ENCODE results near the gene FCRLB. TPM values are rescaled to one million over a fixed set of nuclear protein-coding genes. Genes with fewer than 3 reads are reported as not detected.

The FCRLB gene
- total and polyA plus RNA-seq, 4 donors, result 0.33 to 2.9 (median 0.57) TPM

DNA sequence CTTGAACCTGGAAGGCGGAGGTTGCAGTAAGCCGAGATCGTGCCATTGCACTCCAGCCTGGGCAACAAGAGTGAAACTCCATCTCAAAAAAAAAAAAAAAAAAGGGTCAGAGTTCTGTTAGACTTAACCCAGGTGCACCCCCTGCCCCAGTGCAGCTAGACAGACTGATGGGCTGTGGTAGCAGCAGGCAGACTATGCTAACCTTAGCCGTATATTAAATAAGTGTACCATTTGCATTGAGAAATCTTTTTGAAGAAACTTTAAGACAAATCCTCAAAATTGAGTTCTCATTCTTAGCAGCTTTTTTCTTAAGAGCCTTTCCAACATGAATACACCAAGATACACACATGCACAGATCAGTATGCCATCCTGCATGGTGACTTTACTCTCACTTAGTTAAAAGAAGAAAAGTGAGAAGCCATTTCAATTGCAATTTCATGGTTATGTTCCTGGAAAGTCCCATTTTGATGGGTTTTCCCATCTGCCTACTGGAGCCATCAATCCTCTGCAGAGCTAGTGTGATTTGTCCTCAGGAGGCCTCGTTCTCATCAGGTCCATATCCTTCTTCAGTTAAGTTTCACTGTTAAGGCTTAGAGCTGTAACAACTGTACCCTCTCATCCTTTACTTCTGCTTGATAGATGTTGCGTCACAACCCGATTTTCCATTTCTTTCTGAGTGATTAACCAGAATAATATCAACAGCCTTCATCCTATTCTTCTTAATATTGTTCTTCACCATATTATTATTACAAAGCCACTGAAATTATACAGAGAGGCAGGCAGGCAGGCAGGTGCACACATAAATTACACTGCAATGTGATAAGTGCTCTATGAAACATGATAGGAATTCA, 7.3 kb downstream of the FCRLB start:
- no peak overlapping the region for H3K9ac ChIP-seq (ENCODE audit: low read depth in 1 of 2, low read length in 2 of 2)
- H3K36me3 ChIP-seq (ENCODE audit: control insufficient read depth in 4 of 4, insufficient read depth in 3 of 4, low read depth in 1 of 4, low read length in 3 of 4), result no peaks in the 10 kb centered on the region
- WGBS, result 78% methylated on average over 7 of the region's 7 CpGs
- no peaks in the 10 kb centered on the region for H3K9me3 ChIP-seq (ENCODE audit: control insufficient read depth in 4 of 4, low read length in 3 of 4)
- H3K4me3 ChIP-seq (ENCODE audit: low read depth in 1 of 3, low read length in 3 of 3), result no peak overlapping the region
- TF ChIP-seq, protein P1, sequence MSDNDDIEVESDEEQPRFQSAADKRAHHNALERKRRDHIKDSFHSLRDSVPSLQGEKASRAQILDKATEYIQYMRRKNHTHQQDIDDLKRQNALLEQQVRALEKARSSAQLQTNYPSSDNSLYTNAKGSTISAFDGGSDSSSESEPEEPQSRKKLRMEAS (IDR thresholded peaks at IDR 0.05), result no peak
- TF ChIP-seq, protein P2, sequence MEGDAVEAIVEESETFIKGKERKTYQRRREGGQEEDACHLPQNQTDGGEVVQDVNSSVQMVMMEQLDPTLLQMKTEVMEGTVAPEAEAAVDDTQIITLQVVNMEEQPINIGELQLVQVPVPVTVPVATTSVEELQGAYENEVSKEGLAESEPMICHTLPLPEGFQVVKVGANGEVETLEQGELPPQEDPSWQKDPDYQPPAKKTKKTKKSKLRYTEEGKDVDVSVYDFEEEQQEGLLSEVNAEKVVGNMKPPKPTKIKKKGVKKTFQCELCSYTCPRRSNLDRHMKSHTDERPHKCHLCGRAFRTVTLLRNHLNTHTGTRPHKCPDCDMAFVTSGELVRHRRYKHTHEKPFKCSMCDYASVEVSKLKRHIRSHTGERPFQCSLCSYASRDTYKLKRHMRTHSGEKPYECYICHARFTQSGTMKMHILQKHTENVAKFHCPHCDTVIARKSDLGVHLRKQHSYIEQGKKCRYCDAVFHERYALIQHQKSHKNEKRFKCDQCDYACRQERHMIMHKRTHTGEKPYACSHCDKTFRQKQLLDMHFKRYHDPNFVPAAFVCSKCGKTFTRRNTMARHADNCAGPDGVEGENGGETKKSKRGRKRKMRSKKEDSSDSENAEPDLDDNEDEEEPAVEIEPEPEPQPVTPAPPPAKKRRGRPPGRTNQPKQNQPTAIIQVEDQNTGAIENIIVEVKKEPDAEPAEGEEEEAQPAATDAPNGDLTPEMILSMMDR (IDR thresholded peaks at IDR 0.05; ENCODE audit: low read depth, low read length, missing input control), result no peak
- no peak for TF ChIP-seq HNF4A (conservative IDR thresholded peaks at IDR 0.05)
- TF ChIP-seq HNF4G (IDR thresholded peaks at IDR 0.05), result no peak
- no peak for TF ChIP-seq GABPA (IDR thresholded peaks at IDR 0.05 in 1 of 2, conservative IDR thresholded peaks at IDR 0.05 in 1 of 2)
- TF ChIP-seq, protein P3, sequence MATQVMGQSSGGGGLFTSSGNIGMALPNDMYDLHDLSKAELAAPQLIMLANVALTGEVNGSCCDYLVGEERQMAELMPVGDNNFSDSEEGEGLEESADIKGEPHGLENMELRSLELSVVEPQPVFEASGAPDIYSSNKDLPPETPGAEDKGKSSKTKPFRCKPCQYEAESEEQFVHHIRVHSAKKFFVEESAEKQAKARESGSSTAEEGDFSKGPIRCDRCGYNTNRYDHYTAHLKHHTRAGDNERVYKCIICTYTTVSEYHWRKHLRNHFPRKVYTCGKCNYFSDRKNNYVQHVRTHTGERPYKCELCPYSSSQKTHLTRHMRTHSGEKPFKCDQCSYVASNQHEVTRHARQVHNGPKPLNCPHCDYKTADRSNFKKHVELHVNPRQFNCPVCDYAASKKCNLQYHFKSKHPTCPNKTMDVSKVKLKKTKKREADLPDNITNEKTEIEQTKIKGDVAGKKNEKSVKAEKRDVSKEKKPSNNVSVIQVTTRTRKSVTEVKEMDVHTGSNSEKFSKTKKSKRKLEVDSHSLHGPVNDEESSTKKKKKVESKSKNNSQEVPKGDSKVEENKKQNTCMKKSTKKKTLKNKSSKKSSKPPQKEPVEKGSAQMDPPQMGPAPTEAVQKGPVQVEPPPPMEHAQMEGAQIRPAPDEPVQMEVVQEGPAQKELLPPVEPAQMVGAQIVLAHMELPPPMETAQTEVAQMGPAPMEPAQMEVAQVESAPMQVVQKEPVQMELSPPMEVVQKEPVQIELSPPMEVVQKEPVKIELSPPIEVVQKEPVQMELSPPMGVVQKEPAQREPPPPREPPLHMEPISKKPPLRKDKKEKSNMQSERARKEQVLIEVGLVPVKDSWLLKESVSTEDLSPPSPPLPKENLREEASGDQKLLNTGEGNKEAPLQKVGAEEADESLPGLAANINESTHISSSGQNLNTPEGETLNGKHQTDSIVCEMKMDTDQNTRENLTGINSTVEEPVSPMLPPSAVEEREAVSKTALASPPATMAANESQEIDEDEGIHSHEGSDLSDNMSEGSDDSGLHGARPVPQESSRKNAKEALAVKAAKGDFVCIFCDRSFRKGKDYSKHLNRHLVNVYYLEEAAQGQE (IDR thresholded peaks at IDR 0.05), result no peak
- TF ChIP-seq RXRA (IDR thresholded peaks at IDR 0.05), result no peak
- TF ChIP-seq JUND (IDR thresholded peaks at IDR 0.05), result no peak
- no peak for TF ChIP-seq YY1 (IDR thresholded peaks at IDR 0.05)
- no peak for TF ChIP-seq EGR1 (IDR thresholded peaks at IDR 0.05; ENCODE audit: low read depth in 2 of 2)
- no peak for DNase-seq (ENCODE audit: low spot score)
- no peak overlapping the region for H3K27ac ChIP-seq (ENCODE audit: low read depth in 1 of 2, low read length in 2 of 2)
- H3K4me1 ChIP-seq (ENCODE audit: control insufficient read depth in 4 of 4, insufficient read depth in 4 of 4, low read length in 3 of 4), result peaks cover 2 to 17% (median 9%) of the 10 kb centered on the region in 4 donors
- no peaks in the 10 kb centered on the region for H3K27me3 ChIP-seq (ENCODE audit: control insufficient read depth in 4 of 4, insufficient read depth in 4 of 4, low read length in 3 of 4)

DNA sequence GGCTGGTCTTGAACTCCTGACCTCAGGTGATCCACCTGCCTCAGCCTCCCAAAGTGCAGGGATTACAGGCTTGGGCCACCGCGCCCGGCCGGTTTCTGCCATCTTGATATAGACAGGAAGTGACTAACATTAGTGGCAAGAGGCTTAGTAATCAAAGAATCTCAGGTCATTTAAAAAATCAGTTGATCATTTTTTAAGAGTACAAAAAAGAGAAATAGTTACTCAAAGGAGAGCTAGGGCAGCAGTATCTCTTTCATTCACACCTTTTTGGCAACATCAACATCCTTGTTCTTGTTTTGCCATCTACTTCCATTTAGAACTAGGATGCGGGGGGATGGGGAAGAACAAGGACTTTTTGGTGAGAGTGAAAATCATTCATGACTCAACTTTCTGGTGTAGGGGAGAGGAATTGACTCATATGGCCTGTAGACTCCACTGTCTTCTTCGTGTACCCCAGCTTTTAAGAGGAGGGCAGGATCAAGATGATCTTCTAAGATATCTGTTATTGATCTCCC, 8.8 kb downstream of the FCRLB start:
- no peak for DNase-seq (ENCODE audit: low spot score)
- H3K9ac ChIP-seq (ENCODE audit: low read depth in 1 of 2, low read length in 2 of 2), result no peak overlapping the region
- no peaks in the 10 kb centered on the region for H3K27me3 ChIP-seq (ENCODE audit: control insufficient read depth in 4 of 4, insufficient read depth in 4 of 4, low read length in 3 of 4)
- peaks cover 2 to 17% (median 9%) of the 10 kb centered on the region in 4 donors for H3K4me1 ChIP-seq (ENCODE audit: control insufficient read depth in 4 of 4, insufficient read depth in 4 of 4, low read length in 3 of 4)
- H3K9me3 ChIP-seq (ENCODE audit: control insufficient read depth in 4 of 4, low read length in 3 of 4), result no peaks in the 10 kb centered on the region
- TF ChIP-seq FOXA2 (IDR thresholded peaks at IDR 0.05) (no peak), NR2F2 (IDR thresholded peaks at IDR 0.05) (no peak), YY1 (IDR thresholded peaks at IDR 0.05) (no peak), TAF1 (conservative IDR thresholded peaks at IDR 0.05) (no peak), EGR1 (IDR thresholded peaks at IDR 0.05; ENCODE audit: low read depth in 2 of 2) (no peak), GABPA (IDR thresholded peaks at IDR 0.05 in 1 of 2, conservative IDR thresholded peaks at IDR 0.05 in 1 of 2) (no peak)
- TF ChIP-seq, protein P4, sequence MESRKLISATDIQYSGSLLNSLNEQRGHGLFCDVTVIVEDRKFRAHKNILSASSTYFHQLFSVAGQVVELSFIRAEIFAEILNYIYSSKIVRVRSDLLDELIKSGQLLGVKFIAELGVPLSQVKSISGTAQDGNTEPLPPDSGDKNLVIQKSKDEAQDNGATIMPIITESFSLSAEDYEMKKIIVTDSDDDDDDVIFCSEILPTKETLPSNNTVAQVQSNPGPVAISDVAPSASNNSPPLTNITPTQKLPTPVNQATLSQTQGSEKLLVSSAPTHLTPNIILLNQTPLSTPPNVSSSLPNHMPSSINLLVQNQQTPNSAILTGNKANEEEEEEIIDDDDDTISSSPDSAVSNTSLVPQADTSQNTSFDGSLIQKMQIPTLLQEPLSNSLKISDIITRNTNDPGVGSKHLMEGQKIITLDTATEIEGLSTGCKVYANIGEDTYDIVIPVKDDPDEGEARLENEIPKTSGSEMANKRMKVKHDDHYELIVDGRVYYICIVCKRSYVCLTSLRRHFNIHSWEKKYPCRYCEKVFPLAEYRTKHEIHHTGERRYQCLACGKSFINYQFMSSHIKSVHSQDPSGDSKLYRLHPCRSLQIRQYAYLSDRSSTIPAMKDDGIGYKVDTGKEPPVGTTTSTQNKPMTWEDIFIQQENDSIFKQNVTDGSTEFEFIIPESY (IDR thresholded peaks at IDR 0.05), result no peak
- H3K36me3 ChIP-seq (ENCODE audit: control insufficient read depth in 4 of 4, insufficient read depth in 3 of 4, low read depth in 1 of 4, low read length in 3 of 4), result no peaks in the 10 kb centered on the region
- 86% methylated on average over 6 of the region's 6 CpGs for WGBS
- H3K27ac ChIP-seq (ENCODE audit: low read depth in 1 of 2, low read length in 2 of 2), result no peak overlapping the region
- H3K4me3 ChIP-seq (ENCODE audit: low read depth in 1 of 3, low read length in 3 of 3), result no peak overlapping the region
